MM.1S (cell line): ENCODE measurements around the gene DAPP1.

Experiments used
- DNase-seq: peaks from one replicate; pipeline ENCODE4 v3.0.0-alpha.2; 2015
- H2AFZ ChIP-seq: fragments of 300-600 bp; sonication (generic); 2 replicates; pipeline ENCODE4 v1.6.0; 2016; ENCODE audit warnings: antibody characterized with exemption, low read length
- H3F3A ChIP-seq: fragments of 300-600 bp; sonication (generic); 2 replicates; pipeline ENCODE4 v1.6.1; 2016; ENCODE audit warnings: mild to moderate bottlenecking, antibody characterized with exemption, low read length, moderate library complexity, mixed read lengths; ENCODE audit not compliant: insufficient read depth
- H3K27ac ChIP-seq: fragments of 300-600 bp; sonication (generic); 2 replicates; pipeline ENCODE4 v1.5.1; 2016; ENCODE audit warnings: mild to moderate bottlenecking, low read length
- H3K27me3 ChIP-seq: fragments of 300-600 bp; sonication (generic); replicated peaks from 2 replicates; pipeline ENCODE4 v1.6.0; 2016; ENCODE audit warnings: low read length; ENCODE audit not compliant: insufficient read depth
- H3K36me3 ChIP-seq: fragments of 300-600 bp; sonication (generic); replicated peaks from 2 replicates; pipeline ENCODE4 v1.6.1; 2016; ENCODE audit warnings: mild to moderate bottlenecking, low read length, mixed read lengths; ENCODE audit not compliant: insufficient read depth
- H3K4me1 ChIP-seq: fragments of 300-600 bp; sonication (generic); 2 replicates; pipeline ENCODE4 v1.6.1; 2016; ENCODE audit warnings: low read length, mixed read lengths
- H3K4me2 ChIP-seq: fragments of 300-600 bp; sonication (generic); 2 replicates; pipeline ENCODE4 v1.6.0; 2016; ENCODE audit warnings: low read depth, low read length
- H3K4me3 ChIP-seq: fragments of 300-600 bp; sonication (generic); 2 replicates; pipeline ENCODE4 v1.5.1; 2016; ENCODE audit warnings: low read length, mixed read lengths
- H3K79me2 ChIP-seq: fragments of 300-600 bp; sonication (generic); 2 replicates; pipeline ENCODE4 v1.6.1; 2016; ENCODE audit warnings: mixed run types, low read length, mixed read lengths
- H3K9ac ChIP-seq: fragments of 300-600 bp; sonication (generic); 2 replicates; pipeline ENCODE4 v1.6.1; 2016; ENCODE audit warnings: low read length, mixed read lengths
- H3K9me2 ChIP-seq: fragments of 300-600 bp; sonication (generic); replicated peaks from 2 replicates; pipeline ENCODE4 v1.6.1; 2016; ENCODE audit warnings: mild to moderate bottlenecking, low read length, mixed read lengths; ENCODE audit not compliant: insufficient read depth
- H3K9me3 ChIP-seq: fragments of 300-600 bp; sonication (generic); replicated peaks from 2 replicates; pipeline ENCODE4 v1.6.1; 2016; ENCODE audit warnings: mild to moderate bottlenecking, low read length, mixed read lengths; ENCODE audit not compliant: insufficient read depth
- H4K20me1 ChIP-seq: fragments of 300-600 bp; sonication (generic); 2 replicates; pipeline ENCODE4 v1.6.1; 2016; ENCODE audit warnings: mild to moderate bottlenecking, low read length, moderate library complexity, mixed read lengths; ENCODE audit not compliant: insufficient read depth
- CTCF ChIP-seq: fragments of 300-600 bp; sonication (generic); IDR thresholded peaks from 2 replicates; pipeline ENCODE4 v1.5.1; 2016; ENCODE audit warnings: antibody characterized with exemption, low read length, mixed read lengths
- EZH2 ChIP-seq: fragments of 300-600 bp; sonication (generic); optimal IDR thresholded peaks from 2 replicates; pipeline ENCODE3; 2017; ENCODE audit warnings: low read depth, mild to moderate bottlenecking, antibody characterized with exemption, low read length, mixed read lengths
- EZH2phosphoT487 ChIP-seq: fragments of 300-600 bp; sonication (generic); IDR thresholded peaks from 2 replicates; pipeline ENCODE4 v1.6.1; 2018; ENCODE audit warnings: antibody characterized with exemption, low read length

DAPP1 gene

GRCh38 chr4:99878604-99879003 is 62.0 kb downstream of the DAPP1 start:
- H4K20me1 ChIP-seq, result no peaks in the 10 kb centered on the region
- H2AFZ ChIP-seq, result no peak overlapping the region
- H3K36me3 ChIP-seq, result 0 out of 2 replicates have a peak, but pooled peaks cover 4% of the 10 kb centered on the region
- peak overlapping the region; percentile 61; the same call in 1 of the 2 replicates for H3K9ac ChIP-seq
- H3K9me3 ChIP-seq, result no peaks in the 10 kb centered on the region
- peaks cover 66% of the 10 kb centered on the region for H3K4me1 ChIP-seq
- peaks cover 35% of the 10 kb centered on the region for H3F3A ChIP-seq
- H3K4me2 ChIP-seq, result peak overlapping the region; percentile 55
- H3K79me2 ChIP-seq, result 0 out of 2 replicates have a peak, but pooled peaks cover 6% of the 10 kb centered on the region
- H3K27ac ChIP-seq, result peak overlapping the region; percentile 95
- H3K27me3 ChIP-seq, result no peaks in the 10 kb centered on the region
- no peak overlapping the region for H3K4me3 ChIP-seq
- TF ChIP-seq EZH2 (no peak), EZH2phosphoT487 (no peak)
- DNase-seq, result no peak
- H3K9me2 ChIP-seq, result no peaks in the 10 kb centered on the region

- peaks cover 35% of the 10 kb centered on the region for H3F3A ChIP-seq
- H3K4me1 ChIP-seq, result peaks cover 66% of the 10 kb centered on the region
- H3K9me3 ChIP-seq, result no peaks in the 10 kb centered on the region
- H3K27me3 ChIP-seq, result no peaks in the 10 kb centered on the region
- no peak overlapping the region for H2AFZ ChIP-seq
- no peaks in the 10 kb centered on the region for H4K20me1 ChIP-seq
- peaks cover 11% of the 10 kb centered on the region; the same call in 1 of the 2 replicates for H3K79me2 ChIP-seq
- no peak overlapping the region for H3K9ac ChIP-seq
- H3K9me2 ChIP-seq, result no peaks in the 10 kb centered on the region
- H3K4me3 ChIP-seq, result no peak overlapping the region
- H3K4me2 ChIP-seq, result no peak overlapping the region
- no peak for DNase-seq
- 0 out of 2 replicates have a peak, but pooled peaks cover 4% of the 10 kb centered on the region for H3K36me3 ChIP-seq
- TF ChIP-seq EZH2 (no peak), EZH2phosphoT487 (no peak), CTCF (no peak)
- H3K27ac ChIP-seq, result no peak overlapping the region
Observed at GRCh38 chr4:99879458-99879857, 62.8 kb downstream of the DAPP1 start.

GRCh38 chr4:99885063-99885664 is 68.5 kb downstream of the DAPP1 start:
- H2AFZ ChIP-seq, result no peak overlapping the region
- no peak overlapping the region for H3K9ac ChIP-seq
- H3K9me3 ChIP-seq, result no peaks in the 10 kb centered on the region
- no peak overlapping the region for H3K27ac ChIP-seq
- H3K27me3 ChIP-seq, result no peaks in the 10 kb centered on the region
- H3K4me3 ChIP-seq, result no peak overlapping the region
- peaks cover 40% of the 10 kb centered on the region for H3K79me2 ChIP-seq
- 0 out of 2 replicates have a peak, but pooled peaks cover 5% of the 10 kb centered on the region for H3K36me3 ChIP-seq
- H3K4me1 ChIP-seq, result peaks cover 23% of the 10 kb centered on the region
- DNase-seq, result peak; percentile 67
- H3K9me2 ChIP-seq, result no peaks in the 10 kb centered on the region
- TF ChIP-seq EZH2phosphoT487 (no peak), CTCF (peak; percentile 64), EZH2 (no peak)
- peaks cover 14% of the 10 kb centered on the region for H3F3A ChIP-seq
- H4K20me1 ChIP-seq, result no peaks in the 10 kb centered on the region
- H3K4me2 ChIP-seq, result no peak overlapping the region

GRCh38 chr4:99885687-99886086 is 69.1 kb downstream of the DAPP1 start:
- H3K9me2 ChIP-seq, result no peaks in the 10 kb centered on the region
- no peak overlapping the region for H3K9ac ChIP-seq
- H3K4me1 ChIP-seq, result peaks cover 18% of the 10 kb centered on the region
- H3K9me3 ChIP-seq, result no peaks in the 10 kb centered on the region
- H3K4me3 ChIP-seq, result no peak overlapping the region
- H3K27ac ChIP-seq, result no peak overlapping the region
- DNase-seq, result no peak
- peaks cover 44% of the 10 kb centered on the region for H3K79me2 ChIP-seq
- no peak overlapping the region for H2AFZ ChIP-seq
- no peaks in the 10 kb centered on the region for H3K27me3 ChIP-seq
- 0 out of 2 replicates have a peak, but pooled peaks cover 4% of the 10 kb centered on the region for H3K36me3 ChIP-seq
- no peak overlapping the region for H3K4me2 ChIP-seq
- H3F3A ChIP-seq, result peaks cover 11% of the 10 kb centered on the region
- no peak for TF ChIP-seq EZH2phosphoT487
- TF ChIP-seq CTCF, result no peak
- TF ChIP-seq EZH2, result no peak
- no peaks in the 10 kb centered on the region for H4K20me1 ChIP-seq
